ENCODE data around the gene RNASEH1.

DNA sequence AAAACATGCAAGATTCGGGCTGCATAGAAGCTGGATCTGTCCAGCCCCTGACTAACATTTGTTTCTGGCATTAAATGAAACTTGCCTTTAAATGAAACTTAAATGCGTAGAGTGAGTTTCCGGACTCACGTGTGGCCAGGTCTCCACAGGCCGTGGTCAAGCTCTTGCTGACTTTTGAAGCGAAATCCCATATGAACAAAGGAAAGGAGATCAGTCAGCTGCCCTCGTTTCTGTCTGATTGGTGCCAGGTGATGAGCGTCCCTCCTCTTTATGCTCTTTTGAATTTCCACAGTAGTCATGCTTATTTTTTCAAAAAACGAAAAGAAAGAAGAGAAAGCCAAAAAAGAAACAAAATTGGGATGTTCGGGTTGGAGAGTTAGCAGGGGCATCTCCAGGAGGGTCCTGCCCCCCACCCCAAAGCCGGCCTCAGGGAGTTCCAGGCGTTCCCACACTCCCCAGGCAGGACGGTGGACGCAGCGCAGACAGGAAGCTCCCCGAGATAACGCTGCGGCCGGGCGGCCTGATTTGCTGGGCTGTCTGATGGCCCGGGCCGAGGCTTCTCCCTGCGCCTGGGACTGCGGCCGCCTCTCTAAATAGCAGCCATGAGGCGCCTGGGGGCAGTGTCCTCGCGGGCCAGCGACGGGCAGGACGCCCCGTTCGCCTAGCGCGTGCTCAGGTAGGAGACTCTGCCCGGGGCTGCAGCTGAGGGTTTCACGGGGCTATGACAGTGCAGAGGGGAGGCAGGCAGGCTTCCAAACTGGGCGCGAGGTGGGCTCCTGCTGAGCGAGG is 36.6 kb upstream of the RNASEH1 start, which contains the start of gene COLEC11:
- TF ChIP-seq, protein P1, sequence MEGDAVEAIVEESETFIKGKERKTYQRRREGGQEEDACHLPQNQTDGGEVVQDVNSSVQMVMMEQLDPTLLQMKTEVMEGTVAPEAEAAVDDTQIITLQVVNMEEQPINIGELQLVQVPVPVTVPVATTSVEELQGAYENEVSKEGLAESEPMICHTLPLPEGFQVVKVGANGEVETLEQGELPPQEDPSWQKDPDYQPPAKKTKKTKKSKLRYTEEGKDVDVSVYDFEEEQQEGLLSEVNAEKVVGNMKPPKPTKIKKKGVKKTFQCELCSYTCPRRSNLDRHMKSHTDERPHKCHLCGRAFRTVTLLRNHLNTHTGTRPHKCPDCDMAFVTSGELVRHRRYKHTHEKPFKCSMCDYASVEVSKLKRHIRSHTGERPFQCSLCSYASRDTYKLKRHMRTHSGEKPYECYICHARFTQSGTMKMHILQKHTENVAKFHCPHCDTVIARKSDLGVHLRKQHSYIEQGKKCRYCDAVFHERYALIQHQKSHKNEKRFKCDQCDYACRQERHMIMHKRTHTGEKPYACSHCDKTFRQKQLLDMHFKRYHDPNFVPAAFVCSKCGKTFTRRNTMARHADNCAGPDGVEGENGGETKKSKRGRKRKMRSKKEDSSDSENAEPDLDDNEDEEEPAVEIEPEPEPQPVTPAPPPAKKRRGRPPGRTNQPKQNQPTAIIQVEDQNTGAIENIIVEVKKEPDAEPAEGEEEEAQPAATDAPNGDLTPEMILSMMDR (IDR thresholded peaks at IDR 0.05), result peak in 1 of 5 experiments; percentile 33
- no peak for TF ChIP-seq POLR2A (IDR thresholded peaks at IDR 0.05)
- TF ChIP-seq EP300 (IDR thresholded peaks at IDR 0.05), result no peak
